Embryonic facial prominence (tissue), 1 donor: Measurements from ENCODE around the gene SH3TC1.
A peak's percentile ranks its signal among the peaks of the same experiment; 100 is the strongest.

ENCODE experiments used
- DNase-seq: peaks from one replicate; pipeline ENCODE4 v3.0.0-alpha.2; 2016; ENCODE audit errors: extremely low spot score

SH3TC1 gene

GRCh38 chr4:8180310-8181093 is 18.6 kb upstream of the SH3TC1 start:
- no peak for DNase-seq

GRCh38 chr4:8181119-8181518 is 18.0 kb upstream of the SH3TC1 start:
- DNase-seq = no peak

DNA sequence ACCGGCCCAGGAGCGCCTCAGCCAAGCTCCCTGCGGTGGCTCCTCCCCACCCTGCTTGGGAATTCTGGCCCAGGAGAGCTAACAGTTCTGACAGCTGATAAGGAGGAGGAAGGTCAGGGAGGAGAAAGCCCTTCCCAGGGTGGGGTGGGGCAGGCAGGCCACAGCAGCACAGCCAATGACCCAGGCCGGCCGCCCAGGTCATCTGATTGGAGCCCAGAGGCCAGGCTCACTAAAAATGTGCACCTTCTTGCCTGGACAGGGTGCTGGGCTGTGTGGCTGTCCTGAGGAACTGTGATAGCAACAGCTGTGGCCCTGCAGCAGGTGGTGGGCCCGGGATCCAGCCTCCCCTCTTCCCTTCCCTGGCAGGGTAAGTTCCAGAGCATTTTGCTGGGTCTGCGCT is 17.2 kb upstream of the SH3TC1 start:
- no peak for DNase-seq

DNA sequence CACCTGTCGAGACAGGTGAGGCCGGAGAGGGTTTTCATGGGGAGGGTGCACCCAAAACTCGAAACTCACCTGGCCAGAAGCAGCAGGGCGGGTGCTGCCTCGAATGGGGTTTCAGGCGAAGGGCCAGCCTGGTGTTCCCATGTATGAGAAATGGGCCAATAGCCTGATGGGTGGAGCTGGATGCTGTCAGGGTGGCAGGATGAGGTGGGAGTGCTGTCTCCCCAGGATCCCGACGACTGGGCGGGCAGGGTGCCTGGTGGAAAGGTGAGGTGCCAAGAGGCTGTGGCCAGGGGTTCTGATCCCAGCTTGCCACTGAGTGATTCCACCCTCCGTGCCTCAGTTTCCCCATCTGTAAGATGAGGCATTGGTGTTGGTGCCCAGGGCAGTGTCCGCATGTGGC is 16.8 kb upstream of the SH3TC1 start:
- DNase-seq = no peak

GRCh38 chr4:8182858-8183725 is 16.0 kb upstream of the SH3TC1 start:
- DNase-seq = no peak

DNA sequence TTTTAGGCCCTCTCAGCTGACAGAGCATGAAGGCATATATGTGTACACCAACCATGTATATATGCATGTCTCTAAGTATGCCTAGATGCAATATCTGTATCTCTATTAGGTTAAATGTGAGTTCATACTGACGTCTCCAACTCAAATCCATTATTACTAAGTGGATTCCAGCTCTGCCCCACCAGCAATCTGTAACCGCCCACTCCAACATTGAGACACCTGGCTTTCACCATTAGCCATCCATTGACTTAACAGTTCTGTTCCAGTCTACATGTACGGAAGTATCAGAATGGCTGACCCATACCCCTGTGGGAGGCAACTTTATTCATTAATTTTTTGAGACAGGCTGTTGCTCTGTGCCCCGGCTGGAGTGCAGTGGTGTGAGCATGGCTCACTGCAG is 15.0 kb upstream of the SH3TC1 start:
- DNase-seq = no peak

- DNase-seq = peak; percentile 51
Observed at GRCh38 chr4:8185295-8185694, 13.8 kb upstream of the SH3TC1 start.

DNA sequence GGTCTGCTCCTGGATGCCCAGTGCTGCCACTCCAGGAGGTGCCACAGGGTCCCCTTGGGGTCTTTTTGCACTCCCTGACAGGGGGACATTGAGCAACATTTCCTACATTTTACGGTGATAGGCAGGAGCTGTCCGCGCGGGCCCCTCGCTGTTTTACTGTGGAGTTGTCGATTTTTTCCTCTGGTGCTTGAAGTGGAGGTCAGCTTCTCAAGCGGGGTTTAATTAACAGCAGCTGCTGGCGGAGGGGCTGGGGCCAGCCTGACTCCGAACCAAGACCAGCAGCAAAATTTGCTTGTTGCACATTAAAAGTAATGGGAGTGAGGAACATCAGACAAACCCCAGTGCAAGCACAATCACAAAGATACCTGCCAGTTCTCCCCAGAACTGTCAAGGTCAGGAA is 13.2 kb upstream of the SH3TC1 start:
- no peak for DNase-seq

GRCh38 chr4:8188085-8188484 is 11.0 kb upstream of the SH3TC1 start:
- DNase-seq = no peak

GRCh38 chr4:8188743-8189550 is 10.1 kb upstream of the SH3TC1 start:
- no peak for DNase-seq

- no peak for DNase-seq
Observed at GRCh38 chr4:8189551-8190466, 9.3 kb upstream of the SH3TC1 start.

DNA sequence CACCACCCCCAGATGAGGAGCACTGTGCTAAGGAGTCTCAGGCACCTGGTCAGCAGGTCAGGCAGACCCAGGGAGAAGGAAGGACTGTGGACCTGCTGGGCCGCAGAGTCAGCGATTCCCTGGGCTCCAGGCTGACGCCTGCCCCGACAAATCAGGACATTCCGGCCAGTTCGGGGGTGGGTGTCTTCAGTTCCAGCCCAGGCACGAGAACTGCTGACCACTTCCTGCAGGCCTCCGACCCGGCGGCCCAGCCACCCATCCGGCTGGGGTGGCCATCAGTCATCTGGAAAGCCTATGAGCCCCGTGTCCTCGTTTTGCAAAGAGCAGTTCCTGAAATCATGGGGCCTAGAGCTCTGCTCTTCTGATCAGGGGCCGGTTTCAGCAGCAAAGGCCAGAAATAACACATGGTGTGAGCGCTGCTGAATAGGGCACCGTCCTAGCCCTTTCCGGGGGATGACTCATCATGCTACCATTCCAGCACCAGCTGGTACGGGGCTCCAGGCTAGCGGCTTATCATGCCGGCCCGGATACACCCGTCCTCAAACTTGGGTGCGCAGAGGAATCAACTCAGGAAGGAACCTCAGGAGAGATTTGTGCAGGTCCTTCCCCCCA is 7.8 kb upstream of the SH3TC1 start:
- no peak for DNase-seq

GRCh38 chr4:8192748-8193738 is 6.0 kb upstream of the SH3TC1 start:
- no peak for DNase-seq

DNA sequence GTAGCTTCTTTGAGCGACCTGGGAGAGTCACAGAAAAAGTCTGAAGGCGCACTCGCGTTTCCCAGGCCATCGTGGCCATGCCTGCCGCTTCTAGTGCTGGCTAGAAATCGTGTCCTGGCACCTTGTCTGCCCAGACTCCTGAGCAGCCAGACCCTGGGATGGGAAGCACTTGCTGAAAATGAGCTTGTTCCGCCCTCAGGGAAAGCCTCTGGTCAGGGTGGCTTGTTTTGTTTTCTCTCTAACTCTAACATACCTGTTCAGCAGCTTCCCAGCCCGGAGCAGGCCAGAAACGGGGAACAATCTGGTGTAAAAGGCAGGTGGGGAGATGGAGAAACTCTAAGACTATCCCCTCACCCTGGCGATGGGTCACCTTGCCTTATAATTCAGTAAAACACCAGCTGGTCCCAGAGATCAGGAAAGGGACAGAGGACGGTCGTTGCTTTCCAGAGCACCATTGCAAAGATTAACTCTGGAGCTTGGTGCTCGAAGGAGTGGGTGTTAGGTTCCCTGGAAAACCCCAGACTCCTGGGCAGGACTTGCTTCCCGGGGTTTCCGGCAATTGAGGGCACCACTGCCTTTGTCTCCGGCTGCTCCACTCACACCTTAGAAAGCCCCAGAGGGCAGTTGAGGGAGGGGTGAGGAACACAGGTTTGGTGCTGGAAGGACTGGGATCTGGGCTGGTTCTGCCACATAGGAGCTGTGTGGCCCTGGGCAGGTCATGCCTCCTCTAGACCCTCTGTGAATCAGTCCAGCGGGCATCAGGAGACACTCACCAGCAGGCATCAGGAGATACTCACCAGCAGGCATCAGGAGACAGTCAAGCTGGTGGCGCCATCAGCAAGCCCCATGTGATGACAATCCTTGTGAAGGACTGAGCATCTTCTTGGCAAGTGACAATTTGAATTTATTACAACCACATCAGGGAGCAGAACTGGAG is 4.5 kb upstream of the SH3TC1 start:
- DNase-seq = no peak

GRCh38 chr4:8195431-8195830 is 3.7 kb upstream of the SH3TC1 start:
- DNase-seq = no peak

GRCh38 chr4:8195841-8196458 is 3.1 kb upstream of the SH3TC1 start:
- DNase-seq = no peak

GRCh38 chr4:8197521-8197920 is 1.6 kb upstream of the SH3TC1 start:
- no peak for DNase-seq
